Breast epithelium (tissue), 3 donors: ENCODE data around the gene ERGIC1.

Experiments
- CTCF ChIP-seq, 3 donors: fragments of 450-650 bp; IDR thresholded peaks; one replicate each; pipeline ENCODE4 v1.5.1; 2016 to 2017; ENCODE audit warnings: antibody characterized with exemption in 3 of 3, mild to moderate bottlenecking in 3 of 3, moderate library complexity in 3 of 3
- POLR2A ChIP-seq: fragments of 450-650 bp; IDR thresholded peaks from one replicate; pipeline ENCODE4 v1.6.1; 2016; ENCODE audit warnings: antibody characterized with exemption, mild to moderate bottlenecking, moderate library complexity

DNA sequence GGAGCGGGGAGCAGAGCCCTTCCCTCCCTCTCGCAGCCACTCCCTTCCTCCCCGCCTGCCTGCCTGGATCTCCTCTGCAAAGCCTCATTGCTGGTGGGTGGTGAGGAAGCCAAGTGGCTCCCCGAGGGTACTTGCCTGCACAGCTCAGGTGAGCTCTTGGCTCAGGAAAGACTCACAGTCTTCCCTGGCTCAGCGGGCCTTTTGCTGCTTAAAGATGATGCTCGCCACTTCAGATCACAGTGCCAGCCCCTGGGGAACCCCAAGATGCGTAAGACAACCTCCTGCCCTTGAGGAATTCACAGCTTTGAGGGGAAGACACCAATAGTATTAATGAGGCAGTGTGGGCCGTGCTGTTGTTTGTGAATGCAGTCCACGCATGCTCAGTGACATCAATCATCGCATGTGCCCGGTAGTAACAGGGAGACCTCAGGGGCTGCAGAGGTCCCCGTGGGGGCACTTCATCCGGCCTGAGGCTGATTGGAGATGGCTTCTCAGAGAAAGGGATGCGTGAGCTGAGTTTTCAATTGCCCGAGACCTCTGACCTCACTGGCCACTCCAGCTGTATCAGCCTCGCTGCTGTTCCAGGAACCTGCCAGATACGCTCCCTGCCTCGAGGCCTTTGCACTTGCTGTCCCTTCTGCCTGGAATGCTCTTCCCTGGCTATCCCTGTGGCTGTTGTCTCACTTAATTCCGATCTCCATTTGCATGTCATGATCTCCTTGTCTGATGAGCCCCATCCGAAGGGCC, 36.8 kb downstream of the ERGIC1 start:
- TF ChIP-seq CTCF (IDR thresholded peaks at IDR 0.05) = no peak
- no peak for TF ChIP-seq POLR2A
